HG03469 (cell line): ENCODE measurements around the gene NSFL1C.

Experiments used
- ATAC-seq: cut with Tn5 transposase; IDR thresholded peaks from one replicate; pipeline ENCODE4 v1.9.1; 2021; ENCODE audit warnings: mild to moderate bottlenecking, moderate library complexity, moderate number of reproducible peaks; ENCODE audit not compliant: unreplicated experiment

Gene NSFL1C

DNA sequence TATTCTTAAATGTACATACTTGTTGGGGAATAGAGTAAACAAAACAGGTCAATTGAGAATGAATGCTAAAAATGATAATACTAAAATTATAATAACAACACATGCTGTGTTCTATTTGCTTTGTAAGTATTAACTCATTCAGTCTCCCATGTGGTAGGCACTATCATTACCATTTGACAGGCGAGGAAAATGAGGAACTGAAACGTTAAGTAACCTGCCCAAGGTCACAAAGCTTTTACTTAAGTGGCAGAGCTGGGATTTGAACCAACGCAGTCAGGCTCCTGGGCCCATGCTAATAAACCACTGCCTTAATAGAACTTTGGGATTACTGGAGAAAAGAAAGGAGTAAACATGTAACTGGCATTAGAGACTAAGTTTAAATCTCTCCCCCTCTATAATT lies 3.8 kb downstream of the NSFL1C start:
- no peak for ATAC-seq

DNA sequence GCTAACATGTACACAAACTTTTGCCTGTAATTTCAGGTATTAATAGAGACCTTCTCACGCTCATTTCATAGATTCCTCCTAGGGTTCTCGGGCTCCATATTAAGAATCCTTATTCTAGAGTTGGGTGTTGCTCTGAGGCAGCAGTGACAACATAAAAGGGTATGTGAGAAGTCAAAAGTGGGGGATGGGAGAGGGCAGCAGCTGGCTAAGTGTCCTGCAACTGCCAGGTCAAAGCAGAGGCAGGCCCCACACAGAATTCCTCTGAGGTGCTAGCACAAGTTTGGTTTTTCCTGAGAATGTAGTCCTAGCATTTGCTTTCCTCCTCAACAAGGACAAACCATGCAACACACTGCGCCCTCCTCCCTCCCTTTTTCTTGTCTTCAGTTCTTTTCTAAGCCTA lies 4.6 kb downstream of the NSFL1C start:
- no peak for ATAC-seq

GRCh38 chr20:1460275-1460674 lies 6.4 kb downstream of the NSFL1C start:
- ATAC-seq, result no peak

- ATAC-seq, result no peak
Measured at GRCh38 chr20:1457992-1458391, 8.7 kb downstream of the NSFL1C start.

- no peak for ATAC-seq
Measured at GRCh38 chr20:1456300-1456699, 10.3 kb downstream of the NSFL1C start.

GRCh38 chr20:1450926-1451491 lies 15.6 kb downstream of the NSFL1C start:
- ATAC-seq, result no peak

GRCh38 chr20:1449370-1449769 lies 17.3 kb downstream of the NSFL1C start:
- ATAC-seq, result no peak

GRCh38 chr20:1448081-1448620 lies 18.5 kb downstream of the NSFL1C start:
- no peak for ATAC-seq

DNA sequence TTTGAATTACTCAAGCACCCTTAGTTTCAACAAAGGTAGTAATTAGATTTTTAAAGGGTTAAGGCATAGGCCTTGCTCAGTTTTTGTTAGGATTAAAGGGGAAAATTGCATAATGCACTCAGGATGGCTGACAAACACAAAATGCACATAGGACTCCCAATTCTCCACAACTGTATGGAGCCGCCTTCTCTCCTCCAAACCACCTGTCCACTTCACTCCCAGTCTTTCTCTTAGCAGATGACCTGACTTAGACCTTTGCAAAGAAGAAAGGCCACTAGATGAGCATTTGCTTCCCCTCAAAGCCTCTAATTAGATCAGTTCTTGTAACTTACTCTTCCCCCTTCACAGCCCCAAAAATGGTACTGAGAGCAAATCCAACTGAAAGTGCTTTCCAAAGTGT lies 20.1 kb downstream of the NSFL1C start:
- ATAC-seq, result no peak

GRCh38 chr20:1443085-1443484 lies 23.6 kb downstream of the NSFL1C start:
- no peak for ATAC-seq

GRCh38 chr20:1442304-1442703 lies 24.3 kb downstream of the NSFL1C start:
- ATAC-seq, result no peak

- ATAC-seq, result no peak
Measured at GRCh38 chr20:1441133-1441532, 25.5 kb downstream of the NSFL1C start.

GRCh38 chr20:1440024-1440423 lies 26.6 kb downstream of the NSFL1C start:
- ATAC-seq, result no peak

- ATAC-seq, result no peak
Measured at GRCh38 chr20:1438361-1438760, 28.3 kb downstream of the NSFL1C start.

- ATAC-seq, result no peak
Measured at GRCh38 chr20:1437235-1437904, 29.3 kb downstream of the NSFL1C start.

- no peak for ATAC-seq
Measured at GRCh38 chr20:1436263-1436662, 30.4 kb downstream of the NSFL1C start.

GRCh38 chr20:1435337-1435699 lies 31.3 kb downstream of the NSFL1C start:
- no peak for ATAC-seq

- ATAC-seq, result peak; percentile 79
Measured at GRCh38 chr20:1434571-1435336, 31.9 kb downstream of the NSFL1C start.

- ATAC-seq, result no peak
Measured at GRCh38 chr20:1431158-1431557, 35.5 kb downstream of the NSFL1C start.

GRCh38 chr20:1430004-1430451 lies 36.6 kb downstream of the NSFL1C start:
- ATAC-seq, result no peak

GRCh38 chr20:1429143-1429728 lies 37.4 kb downstream of the NSFL1C start:
- ATAC-seq, result no peak
